SU-DHL-6 (cell line): ENCODE measurements around the gene SBNO2.

Experiments
- H2AFZ ChIP-seq: fragments of 200-600 bp; sonication (generic); 2 replicates; pipeline ENCODE4 v1.6.1; 2014; ENCODE audit warnings: low read depth, mild to moderate bottlenecking, moderate library complexity, mixed read lengths, antibody characterized with exemption, low read length; ENCODE audit not compliant: severe bottlenecking
- H3F3A ChIP-seq: fragments of 200-600 bp; shearing (Covaris generic); 2 replicates; pipeline ENCODE4 v1.6.0; 2016; ENCODE audit warnings: antibody characterized with exemption, mild to moderate bottlenecking; ENCODE audit not compliant: insufficient read depth
- H3K27ac ChIP-seq: fragments of 200-600 bp; sonication (generic); 2 replicates; pipeline ENCODE4 v1.5.1; 2016; ENCODE audit warnings: low read depth, mild to moderate bottlenecking, low read length, moderate library complexity, mixed read lengths
- H3K27me3 ChIP-seq: fragments of 200-600 bp; sonication (generic), shearing (Covaris generic); 2 replicates; pipeline ENCODE4 v1.6.0; 2014; ENCODE audit warnings: mild to moderate bottlenecking, low read length
- H3K36me3 ChIP-seq: fragments of 200-600 bp; sonication (generic); 2 replicates; pipeline ENCODE4 v1.6.1; 2014; ENCODE audit warnings: mild to moderate bottlenecking, low read length, mixed read lengths
- H3K4me2 ChIP-seq: fragments of 300-600, 200-600 bp; shearing (Covaris generic), sonication (generic); 2 replicates; pipeline ENCODE4 v1.6.0; 2014; ENCODE audit warnings: low read length, low read depth, mild to moderate bottlenecking; ENCODE audit not compliant: poor library complexity, severe bottlenecking
- H3K4me3 ChIP-seq: fragments of 200-600 bp; sonication (generic); 2 replicates; pipeline ENCODE4 v1.5.1; 2014; ENCODE audit warnings: antibody characterized with exemption, low read length, mild to moderate bottlenecking, mixed read lengths; ENCODE audit not compliant: insufficient read depth, poor library complexity, severe bottlenecking
- H3K79me2 ChIP-seq: fragments of 200-600 bp; sonication (generic); 2 replicates; pipeline ENCODE4 v1.6.1; 2014; ENCODE audit warnings: mild to moderate bottlenecking, low read length, moderate library complexity; ENCODE audit not compliant: insufficient read depth
- H3K9ac ChIP-seq: fragments of 200-600 bp; sonication (generic); 2 replicates; pipeline ENCODE4 v1.7.0; 2014; ENCODE audit warnings: mild to moderate bottlenecking, low read length
- H3K9me2 ChIP-seq: fragments of 200-600 bp; sonication (generic); replicated peaks from 2 replicates; pipeline ENCODE4 v1.6.1; 2014; ENCODE audit warnings: low read length; ENCODE audit not compliant: insufficient read depth
- H3K9me3 ChIP-seq: fragments of 200-600 bp; sonication (generic); 2 replicates; pipeline ENCODE4 v1.6.1; 2014; ENCODE audit warnings: low read length, mixed read lengths; ENCODE audit not compliant: insufficient read depth
- H4K20me1 ChIP-seq: fragments of 200-600 bp; sonication (generic); 2 replicates; pipeline ENCODE4 v1.6.1; 2014; ENCODE audit warnings: low read depth, mild to moderate bottlenecking, antibody characterized with exemption, low read length, moderate library complexity, mixed read lengths
- CTCF ChIP-seq: fragments of 200-600 bp; sonication (generic); IDR thresholded peaks from one replicate; pipeline ENCODE4 v1.5.1; 2017; ENCODE audit warnings: antibody characterized with exemption, mild to moderate bottlenecking, low read length, moderate library complexity; ENCODE audit not compliant: insufficient read depth, poor library complexity, severe bottlenecking
- EZH2phosphoT487 ChIP-seq: fragments of 200-600 bp; sonication (generic), shearing (Covaris generic); conservative IDR thresholded peaks from 2 replicates; pipeline ENCODE4 v1.6.1; 2018; ENCODE audit warnings: mild to moderate bottlenecking, antibody characterized with exemption, low read length, moderate library complexity, mixed read lengths

Gene SBNO2

GRCh38 chr19:1156830-1157615, 17.0 kb downstream of the SBNO2 start:
- no peaks in the 10 kb centered on the region for H4K20me1 ChIP-seq
- no peaks in the 10 kb centered on the region for H3K9me2 ChIP-seq
- H3K79me2 ChIP-seq, result no peaks in the 10 kb centered on the region; the same call in 1 of the 2 replicates
- no peaks in the 10 kb centered on the region for H3K36me3 ChIP-seq
- no peaks in the 10 kb centered on the region for H3K27me3 ChIP-seq
- no peak overlapping the region for H3K9ac ChIP-seq
- H3K4me2 ChIP-seq, result no peak overlapping the region
- H3K9me3 ChIP-seq, result no peaks in the 10 kb centered on the region
- H3K27ac ChIP-seq, result no peak overlapping the region
- no peak overlapping the region for H2AFZ ChIP-seq
- no peak overlapping the region for H3K4me3 ChIP-seq
- no peak for TF ChIP-seq EZH2phosphoT487
- no peaks in the 10 kb centered on the region for H3F3A ChIP-seq

- Histone ChIP-seq H3K27me3 (no peaks in the 10 kb centered on the region), H3K4me2 (no peak overlapping the region), H3K27ac (no peak overlapping the region), H3K9me3 (no peaks in the 10 kb centered on the region), H3K4me3 (no peak overlapping the region), H2AFZ (no peak overlapping the region), H3K79me2 (no peaks in the 10 kb centered on the region; the same call in 1 of the 2 replicates), H3F3A (no peaks in the 10 kb centered on the region), H4K20me1 (no peaks in the 10 kb centered on the region), H3K36me3 (no peaks in the 10 kb centered on the region), H3K9me2 (no peaks in the 10 kb centered on the region), H3K9ac (no peak overlapping the region)
- TF ChIP-seq CTCF, result no peak
- no peak for TF ChIP-seq EZH2phosphoT487
Observed at GRCh38 chr19:1156305-1156801, 17.7 kb downstream of the SBNO2 start.

GRCh38 chr19:1155352-1156304, 18.4 kb downstream of the SBNO2 start:
- H3K4me3 ChIP-seq, result no peak overlapping the region
- H3K9ac ChIP-seq, result no peak overlapping the region

More at GRCh38 chr19:1155352-1156304, 18.4 kb downstream of the SBNO2 start:
- Histone ChIP-seq H3K9me3 (no peaks in the 10 kb centered on the region), H4K20me1 (no peaks in the 10 kb centered on the region), H3F3A (no peaks in the 10 kb centered on the region), H3K36me3 (no peaks in the 10 kb centered on the region), H3K27me3 (no peaks in the 10 kb centered on the region), H3K4me2 (no peak overlapping the region), H3K79me2 (no peaks in the 10 kb centered on the region; the same call in 1 of the 2 replicates), H3K9me2 (no peaks in the 10 kb centered on the region), H2AFZ (no peak overlapping the region), H3K27ac (no peak overlapping the region)
- TF ChIP-seq CTCF (no peak), EZH2phosphoT487 (no peak)
